ENCODE results near the gene ANP32B.

ANP32B gene

GRCh38 chr9:98031169-98031568 lies 48.0 kb downstream of the ANP32B start:
- no peak for DNase-seq (ENCODE audit: low spot score)

- DNase-seq (ENCODE audit: low spot score) = no peak
Measured at GRCh38 chr9:98031935-98032334, 48.8 kb downstream of the ANP32B start.

- peak; percentile 92 for DNase-seq (ENCODE audit: low spot score)
Measured at GRCh38 chr9:98034593-98035546, 51.7 kb downstream of the ANP32B start.

- no peak for DNase-seq (ENCODE audit: low spot score)
Measured at GRCh38 chr9:98037357-98037756, 54.2 kb downstream of the ANP32B start.

- no peak for DNase-seq (ENCODE audit: low spot score)
Measured at GRCh38 chr9:98038958-98039357, 55.8 kb downstream of the ANP32B start.

GRCh38 chr9:98039607-98040017 lies 56.5 kb downstream of the ANP32B start:
- no peak for DNase-seq (ENCODE audit: low spot score)

- no peak for DNase-seq (ENCODE audit: low spot score)
Measured at GRCh38 chr9:98040212-98040611, 57.1 kb downstream of the ANP32B start.

GRCh38 chr9:98043915-98044314 lies 60.8 kb downstream of the ANP32B start:
- DNase-seq (ENCODE audit: low spot score) = no peak

- peak; percentile 55 for DNase-seq (ENCODE audit: low spot score)
Measured at GRCh38 chr9:98045234-98046179, 62.4 kb downstream of the ANP32B start.

GRCh38 chr9:98046180-98046543 lies 63.0 kb downstream of the ANP32B start:
- DNase-seq (ENCODE audit: low spot score) = no peak

GRCh38 chr9:98047002-98047401 lies 63.9 kb downstream of the ANP32B start:
- DNase-seq (ENCODE audit: low spot score) = no peak

GRCh38 chr9:98049288-98050072 lies 66.3 kb downstream of the ANP32B start:
- DNase-seq (ENCODE audit: low spot score) = no peak

GRCh38 chr9:98050351-98050750 lies 67.2 kb downstream of the ANP32B start:
- no peak for DNase-seq (ENCODE audit: low spot score)

GRCh38 chr9:98054376-98054951 lies 71.3 kb downstream of the ANP32B start:
- no peak for DNase-seq (ENCODE audit: low spot score)

GRCh38 chr9:98056269-98057137 lies 73.4 kb downstream of the ANP32B start, which contains the start of gene NANS:
Gene NANS (plus strand): TSS chr9:98056732. CDS start chr9:98056809, 77 bp downstream.
- peak; percentile 89 for DNase-seq (ENCODE audit: low spot score)

- DNase-seq (ENCODE audit: low spot score) = peak; percentile 12
Measured at GRCh38 chr9:98057138-98057799, 74.1 kb downstream of the ANP32B start.

- no peak for DNase-seq (ENCODE audit: low spot score)
Measured at GRCh38 chr9:98062161-98062560, 79.0 kb downstream of the ANP32B start.

- DNase-seq (ENCODE audit: low spot score) = no peak
Measured at GRCh38 chr9:98064623-98065392, 81.7 kb downstream of the ANP32B start.
